IMR-90 (cell line): Measurements from ENCODE around the gene ROBO1. TPM values are rescaled to one million over a fixed set of nuclear protein-coding genes. Genes with fewer than 3 reads are reported as not detected.

Source experiments
- ATAC-seq: fragments of 200-7000 bp; cut with Tn5 transposase; 2 replicates; pipeline ENCODE4 v1.9.1; 2020; ENCODE audit warnings: low read depth, mild to moderate bottlenecking, moderate library complexity
- BruUV-seq: library from RNA; stranded (reverse); fragments of 400-500 nt; replicated peaks from 2 replicates; lab custom pipeline; 2021; lab: Mats Ljungman, UMichigan
- CTCF ChIA-PET: fragments of 300-600 bp; formaldehyde crosslinking; extraction: SDS; loops from one replicate; lab custom pipeline; 2021; ENCODE audit warnings: antibody characterized with exemption; lab: Yijun Ruan, JAX
- POLR2A ChIA-PET: fragments of 300-600 bp; sonication (Branson Sonifier 250); formaldehyde crosslinking; loops from one replicate; lab custom pipeline; 2022; ENCODE audit warnings: antibody characterized with exemption; ENCODE audit not compliant: unreplicated experiment; lab: Charles Lee
- DNase-seq: peaks from one replicate; pipeline ENCODE4 v3.0.0; 2013
- H2AFZ ChIP-seq: replicated peaks from 2 replicates; pipeline ENCODE3; 2013; ENCODE audit warnings: low read length, mild to moderate bottlenecking; ENCODE audit not compliant: poor library complexity
- H2AK5ac ChIP-seq: 2 replicates; pipeline ENCODE4 v1.6.1; 2013; ENCODE audit warnings: low read depth, low read length, inconsistent platforms
- H2AK9ac ChIP-seq: replicated peaks from 2 replicates; pipeline ENCODE3; 2013; ENCODE audit warnings: mild to moderate bottlenecking, low read depth, low read length, moderate library complexity; ENCODE audit not compliant: poor library complexity
- H2BK120ac ChIP-seq: 2 replicates; pipeline ENCODE4 v1.6.1; 2013; ENCODE audit warnings: low read depth, low read length, inconsistent platforms
- H2BK15ac ChIP-seq: 3 replicates; pipeline ENCODE4 v1.6.1; 2013; ENCODE audit warnings: low read depth, low read length, inconsistent platforms
- H2BK20ac ChIP-seq: 2 replicates; pipeline ENCODE4 v1.6.1; 2013; ENCODE audit warnings: low read depth, mild to moderate bottlenecking, inconsistent platforms, low read length, moderate library complexity
- H2BK5ac ChIP-seq: 2 replicates; pipeline ENCODE4 v1.6.1; 2013; ENCODE audit warnings: mild to moderate bottlenecking, low read depth, low read length, inconsistent platforms; ENCODE audit not compliant: poor library complexity, severe bottlenecking
- H3K14ac ChIP-seq: replicated peaks from 2 replicates; pipeline ENCODE4 v1.6.1; 2013; ENCODE audit warnings: low read depth, low read length, inconsistent platforms
- H3K18ac ChIP-seq: 2 replicates; pipeline ENCODE4 v1.6.1; 2013; ENCODE audit warnings: low read depth, low read length, control low read depth
- H3K23ac ChIP-seq: 2 replicates; pipeline ENCODE4 v1.6.1; 2013; ENCODE audit warnings: low read depth, low read length, inconsistent platforms
- H3K27ac ChIP-seq: 2 replicates; pipeline ENCODE4 v1.5.1; 2013; ENCODE audit warnings: mild to moderate bottlenecking, control low read depth, low read length; ENCODE audit not compliant: insufficient read depth
- H3K27me3 ChIP-seq: 2 replicates; pipeline ENCODE4 v1.6.1; 2013; ENCODE audit warnings: low read length; ENCODE audit not compliant: control insufficient read depth, insufficient read depth
- H3K36me3 ChIP-seq: 2 replicates; pipeline ENCODE4 v1.6.1; 2013; ENCODE audit warnings: low read length, mixed read lengths; ENCODE audit not compliant: control insufficient read depth, insufficient read depth
- H3K4ac ChIP-seq: 2 replicates; pipeline ENCODE4 v1.6.1; 2013; ENCODE audit warnings: low read depth, low read length, inconsistent platforms
- H3K4me1 ChIP-seq: 2 replicates; pipeline ENCODE4 v1.6.1; 2013; ENCODE audit warnings: low read length, mixed read lengths; ENCODE audit not compliant: control insufficient read depth, insufficient read depth
- H3K4me2 ChIP-seq: 2 replicates; pipeline ENCODE4 v1.6.1; 2013; ENCODE audit warnings: low read depth, mild to moderate bottlenecking, control low read depth, low read length, moderate library complexity
- H3K4me3 ChIP-seq: 2 replicates; pipeline ENCODE4 v1.5.1; 2013; ENCODE audit warnings: low read depth, mild to moderate bottlenecking, control low read depth, low read length, moderate library complexity; ENCODE audit not compliant: insufficient read depth
- H3K56ac ChIP-seq: 2 replicates; pipeline ENCODE4 v1.6.1; 2013; ENCODE audit warnings: low read length, inconsistent platforms; ENCODE audit not compliant: insufficient read depth; ENCODE audit errors: extremely low read depth
- H3K79me1 ChIP-seq, 2 experiments: 2 replicates each; pipeline ENCODE4 v1.6.1; 2013; ENCODE audit warnings: low read length in 2 of 2, inconsistent platforms in 1 of 2, low read depth in 1 of 2
- H3K9ac ChIP-seq: 2 replicates; pipeline ENCODE4 v1.6.1; 2013; ENCODE audit warnings: low read depth, low read length, control low read depth
- H3K9me1 ChIP-seq: 2 replicates; pipeline ENCODE4 v1.6.1; 2013; ENCODE audit warnings: low read length, inconsistent platforms; ENCODE audit not compliant: insufficient read depth
- H3K9me3 ChIP-seq: 2 replicates; pipeline ENCODE4 v1.6.1; 2013; ENCODE audit warnings: low read length; ENCODE audit not compliant: control insufficient read depth, insufficient read depth
- H4K20me1 ChIP-seq: 2 replicates; pipeline ENCODE4 v1.6.1; 2013; ENCODE audit warnings: low read length, inconsistent platforms; ENCODE audit not compliant: insufficient read depth
- H4K5ac ChIP-seq: 2 replicates; pipeline ENCODE4 v1.6.1; 2013; ENCODE audit warnings: mild to moderate bottlenecking, low read depth, low read length, control low read depth
- H4K8ac ChIP-seq, 2 experiments: 2 replicates each; pipeline ENCODE4 v1.6.1; 2013; ENCODE audit warnings: low read depth in 2 of 2, low read length in 2 of 2, control low read depth in 1 of 2, inconsistent platforms in 1 of 2
- H4K91ac ChIP-seq: 2 replicates; pipeline ENCODE4 v1.6.1; 2013; ENCODE audit warnings: low read depth, low read length, inconsistent platforms; ENCODE audit not compliant: insufficient read depth
- BHLHE40 ChIP-seq: fragments of 150-350 bp; IDR thresholded peaks from 2 replicates; pipeline ENCODE4 v1.6.1; 2016; ENCODE audit warnings: mild to moderate bottlenecking, low read depth, low read length
- CEBPB ChIP-seq: IDR thresholded peaks from 2 replicates; pipeline ENCODE4 v1.6.1; 2012; ENCODE audit warnings: low read depth, low read length, improper control_type of control experiment
- CHD1 ChIP-seq: IDR thresholded peaks from 2 replicates; pipeline ENCODE4 v1.6.1; 2012; ENCODE audit warnings: low read depth, low read length, improper control_type of control experiment
- CTCF ChIP-seq: conservative IDR thresholded peaks from 2 replicates; pipeline ENCODE4 v1.5.1; 2012; ENCODE audit warnings: mild to moderate bottlenecking, low read depth, low read length, improper control_type of control experiment
- ELK1 ChIP-seq: fragments of 150-350 bp; IDR thresholded peaks from 2 replicates; pipeline ENCODE4 v1.6.1; 2016; ENCODE audit warnings: low read depth, mild to moderate bottlenecking, low read length, moderate library complexity, borderline replicate concordance
- MAFK ChIP-seq: IDR thresholded peaks from 2 replicates; pipeline ENCODE4 v1.6.1; 2012; ENCODE audit warnings: low read depth, low read length, improper control_type of control experiment
- MAZ ChIP-seq: IDR thresholded peaks from 2 replicates; pipeline ENCODE4 v1.6.1; 2012; ENCODE audit warnings: low read depth, mild to moderate bottlenecking, low read length, improper control_type of control experiment, moderate library complexity, borderline replicate concordance
- MXI1 ChIP-seq: IDR thresholded peaks from 2 replicates; pipeline ENCODE4 v1.6.1; 2012; ENCODE audit warnings: low read depth, mild to moderate bottlenecking, low read length, moderate library complexity, borderline replicate concordance
- NFE2L2 ChIP-seq: fragments of 150-350 bp; IDR thresholded peaks from 2 replicates; pipeline ENCODE4 v1.6.1; 2016; ENCODE audit warnings: low read depth, mild to moderate bottlenecking, low read length
- POLR2A ChIP-seq: IDR thresholded peaks from 2 replicates; pipeline ENCODE4 v1.6.1; 2012; ENCODE audit warnings: mild to moderate bottlenecking, low read depth, low read length
- RAD21 ChIP-seq: IDR thresholded peaks from 2 replicates; pipeline ENCODE4 v1.6.1; 2012; ENCODE audit warnings: low read length, improper control_type of control experiment
- RCOR1 ChIP-seq: IDR thresholded peaks from 2 replicates; pipeline ENCODE4 v1.6.1; 2012; ENCODE audit warnings: mild to moderate bottlenecking, low read length, improper control_type of control experiment; ENCODE audit not compliant: insufficient replicate concordance
- RFX5 ChIP-seq: IDR thresholded peaks from 2 replicates; pipeline ENCODE4 v1.8.0; 2012; ENCODE audit warnings: low read depth, mild to moderate bottlenecking, low read length, moderate library complexity
- USF2 ChIP-seq: fragments of 150-350 bp; IDR thresholded peaks from 2 replicates; pipeline ENCODE4 v1.6.1; 2017; ENCODE audit warnings: mild to moderate bottlenecking, antibody characterized with exemption, low read length, low read depth
- WGBS, 2 experiments: methylation state at CpG; one replicate each; pipeline versions ENCODE4 v1.1.5 to v1.1.7; 2013; ENCODE audit warnings: missing lambda C conversion rate in 2 of 2; ENCODE audit not compliant: insufficient read length in 1 of 2; ENCODE audit errors: extremely low coverage in 2 of 2; 5-methylcytosine and 5-hydroxymethylcytosine counted together
- dilution Hi-C: fragments of 300-500 bp; cut with HindIII; formaldehyde crosslinking; loops from one replicate; pipeline ENCODE4 v1.14.3; 2018; ENCODE audit warnings: low sequenced_read_pairs; ENCODE audit not compliant: unreplicated experiment
- in situ Hi-C: fragments of 300-500 bp; cut with MboI; formaldehyde crosslinking; loops from 3 replicates; pipeline ENCODE4 v1.14.3; 2019; ENCODE audit warnings: low sequenced_read_pairs, inconsistent platforms, mixed read lengths
- intact Hi-C: fragments of 100-400 bp; cut with micrococcal nuclease; formaldehyde crosslinking; loops from 2 replicates; pipeline ENCODE4 v1.10.0; 2022
- polyA plus RNA-seq, 3 experiments: library from polyadenylated mRNA; depleted of rRNA; stranded (reverse); fragments of >200 nt; gene quantifications; 2 replicates each; pipeline ENCODE4 v1.2.3, GENCODE V29; 2012; ENCODE audit warnings: low replicate concordance in 1 of 3
- total RNA-seq: library from RNA; depleted of rRNA; stranded (reverse); fragments of >200 nt; gene quantifications from 2 replicates; pipeline ENCODE4 v1.2.3, GENCODE V29; 2012

ROBO1 gene
- total and polyA plus RNA-seq, 2 of the 4 experiments (the other 2 are of a cell fraction): 24.1 to 53.9 TPM

- POLR2A ChIA-PET: interaction anchor here (0.5 kb wide), 1 partner anchor 320 kb away, joined by 3 read pairs; no protein-coding TSS in a partner anchor
- no peak overlapping the region for H3K4me3 ChIP-seq
- in situ Hi-C loops: no loop called here
- WGBS, 2 experiments: no CpG with 5 or more reads among the region's 2 CpGs
- no peaks in the 10 kb centered on the region for H3K9me1 ChIP-seq
- no peak overlapping the region for H4K91ac ChIP-seq
- no peaks in the 10 kb centered on the region for H3K9me3 ChIP-seq
- H3K56ac ChIP-seq: no peak overlapping the region
- no peak overlapping the region for H2AK9ac ChIP-seq
- H3K9ac ChIP-seq: no peak overlapping the region
- H2AK5ac ChIP-seq: no peak overlapping the region
- H3K36me3 ChIP-seq: no peaks in the 10 kb centered on the region
- no peak overlapping the region for H3K4ac ChIP-seq
- no TSS peak for BruUV-seq
- H2BK20ac ChIP-seq: no peak overlapping the region
- H4K20me1 ChIP-seq: no peaks in the 10 kb centered on the region
- H4K5ac ChIP-seq: no peak overlapping the region
- TF ChIP-seq USF2: no peak
- no peak for TF ChIP-seq MAFK
- TF ChIP-seq ELK1: no peak
- TF ChIP-seq RFX5: no peak
- TF ChIP-seq MXI1: no peak
- TF ChIP-seq POLR2A: no peak
- no peak for TF ChIP-seq CHD1
- TF ChIP-seq BHLHE40: no peak
- no peak for TF ChIP-seq CTCF
- no peak for TF ChIP-seq NFE2L2
- TF ChIP-seq RCOR1: no peak
- no peak for TF ChIP-seq RAD21
- TF ChIP-seq CEBPB: no peak
- no peak for TF ChIP-seq MAZ
- no peak overlapping the region for H3K27ac ChIP-seq
- no peak overlapping the region for H4K8ac ChIP-seq
- no peak for DNase-seq
- H3K4me1 ChIP-seq: no peaks in the 10 kb centered on the region
- ATAC-seq: no peak
- H3K23ac ChIP-seq: no peak overlapping the region
- H3K18ac ChIP-seq: no peak overlapping the region
- H2BK15ac ChIP-seq: no peak overlapping the region
- dilution Hi-C loops: no loop called here
- intact Hi-C loops: no loop called here
- no peaks in the 10 kb centered on the region for H3K27me3 ChIP-seq
- no peak overlapping the region for H3K14ac ChIP-seq
- H3K79me1 ChIP-seq: peaks cover 9 to 12% of the 10 kb centered on the region in 2 experiments
- H2BK120ac ChIP-seq: no peak overlapping the region
- no peak overlapping the region for H3K4me2 ChIP-seq
- H2BK5ac ChIP-seq: no peak overlapping the region
- CTCF ChIA-PET: interaction anchor here (1.1 kb wide), 1 partner anchor 45 kb away, joined by 5 read pairs; no protein-coding TSS in a partner anchor
- H2AFZ ChIP-seq: no peak overlapping the region
These were observed 795.0 kb downstream of the ROBO1 start for GRCh38 chr3:78972617-78973301.
